ENCODE measurements around the gene UBE2R2.
A peak's percentile ranks its signal among the peaks of the same experiment; 100 is the strongest.
"Not testable (repeated sequence)": the region's sequence is repeated elsewhere in the genome, so short reads cannot be mapped to it uniquely, and the experiment has no call there.

The UBE2R2 gene

GRCh38 chr9:33843312-33843961 lies 26.5 kb downstream of the UBE2R2 start:
- no peak for DNase-seq

- no peak for DNase-seq
Measured at GRCh38 chr9:33846231-33846630, 29.3 kb downstream of the UBE2R2 start.

GRCh38 chr9:33847894-33848205 lies 30.9 kb downstream of the UBE2R2 start:
- DNase-seq, result not testable (repeated sequence)

GRCh38 chr9:33850267-33850629 lies 33.3 kb downstream of the UBE2R2 start:
- DNase-seq, result no peak

GRCh38 chr9:33850677-33851076 lies 33.7 kb downstream of the UBE2R2 start:
- no peak for DNase-seq

- DNase-seq, result no peak
Measured at GRCh38 chr9:33851301-33851700, 34.3 kb downstream of the UBE2R2 start.

- peak; percentile 32 for DNase-seq
Measured at GRCh38 chr9:33852216-33852826, 35.4 kb downstream of the UBE2R2 start.

- no peak for DNase-seq
Measured at GRCh38 chr9:33856247-33856646, 39.3 kb downstream of the UBE2R2 start.

- no peak for DNase-seq
Measured at GRCh38 chr9:33858423-33858822, 41.5 kb downstream of the UBE2R2 start.

- no peak for DNase-seq
Measured at GRCh38 chr9:33860200-33860871, 43.4 kb downstream of the UBE2R2 start.

GRCh38 chr9:33861917-33862453 lies 45.0 kb downstream of the UBE2R2 start:
- DNase-seq, result no peak

- not testable (repeated sequence) for DNase-seq
Measured at GRCh38 chr9:33863027-33863426, 46.1 kb downstream of the UBE2R2 start.

GRCh38 chr9:33867747-33868439 lies 50.9 kb downstream of the UBE2R2 start:
- DNase-seq, result no peak

GRCh38 chr9:33868440-33868973 lies 51.5 kb downstream of the UBE2R2 start:
- DNase-seq, result no peak

GRCh38 chr9:33869243-33869642 lies 52.3 kb downstream of the UBE2R2 start:
- DNase-seq, result not testable (repeated sequence)

GRCh38 chr9:33877727-33878489 lies 60.9 kb downstream of the UBE2R2 start:
- no peak for DNase-seq

- no peak for DNase-seq
Measured at GRCh38 chr9:33878691-33879366, 61.9 kb downstream of the UBE2R2 start.

- DNase-seq, result no peak
Measured at GRCh38 chr9:33880211-33881089, 63.5 kb downstream of the UBE2R2 start.

GRCh38 chr9:33881635-33882034 lies 64.7 kb downstream of the UBE2R2 start:
- DNase-seq, result no peak

GRCh38 chr9:33884856-33885701 lies 68.1 kb downstream of the UBE2R2 start:
- no peak for DNase-seq

Measured in activated CD4-positive, alpha-beta T cell treated with anti-CD3 and anti-CD28 coated beads, Interleukin-2, amount 50 U/mL, for 16 hours (primary cell).